SHP77 (cell line): Measurements from ENCODE around the gene GRIP1.
A peak's percentile ranks its signal among the peaks of the same experiment; 100 is the strongest.

Experiments
- DNase-seq, 2 experiments: peaks; one replicate each; lab custom pipeline; 2025; lab: John Stamatoyannopoulos, UW

Gene GRIP1, protein sequence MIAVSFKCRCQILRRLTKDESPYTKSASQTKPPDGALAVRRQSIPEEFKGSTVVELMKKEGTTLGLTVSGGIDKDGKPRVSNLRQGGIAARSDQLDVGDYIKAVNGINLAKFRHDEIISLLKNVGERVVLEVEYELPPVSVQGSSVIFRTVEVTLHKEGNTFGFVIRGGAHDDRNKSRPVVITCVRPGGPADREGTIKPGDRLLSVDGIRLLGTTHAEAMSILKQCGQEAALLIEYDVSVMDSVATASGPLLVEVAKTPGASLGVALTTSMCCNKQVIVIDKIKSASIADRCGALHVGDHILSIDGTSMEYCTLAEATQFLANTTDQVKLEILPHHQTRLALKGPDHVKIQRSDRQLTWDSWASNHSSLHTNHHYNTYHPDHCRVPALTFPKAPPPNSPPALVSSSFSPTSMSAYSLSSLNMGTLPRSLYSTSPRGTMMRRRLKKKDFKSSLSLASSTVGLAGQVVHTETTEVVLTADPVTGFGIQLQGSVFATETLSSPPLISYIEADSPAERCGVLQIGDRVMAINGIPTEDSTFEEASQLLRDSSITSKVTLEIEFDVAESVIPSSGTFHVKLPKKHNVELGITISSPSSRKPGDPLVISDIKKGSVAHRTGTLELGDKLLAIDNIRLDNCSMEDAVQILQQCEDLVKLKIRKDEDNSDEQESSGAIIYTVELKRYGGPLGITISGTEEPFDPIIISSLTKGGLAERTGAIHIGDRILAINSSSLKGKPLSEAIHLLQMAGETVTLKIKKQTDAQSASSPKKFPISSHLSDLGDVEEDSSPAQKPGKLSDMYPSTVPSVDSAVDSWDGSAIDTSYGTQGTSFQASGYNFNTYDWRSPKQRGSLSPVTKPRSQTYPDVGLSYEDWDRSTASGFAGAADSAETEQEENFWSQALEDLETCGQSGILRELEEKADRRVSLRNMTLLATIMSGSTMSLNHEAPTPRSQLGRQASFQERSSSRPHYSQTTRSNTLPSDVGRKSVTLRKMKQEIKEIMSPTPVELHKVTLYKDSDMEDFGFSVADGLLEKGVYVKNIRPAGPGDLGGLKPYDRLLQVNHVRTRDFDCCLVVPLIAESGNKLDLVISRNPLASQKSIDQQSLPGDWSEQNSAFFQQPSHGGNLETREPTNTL

DNA sequence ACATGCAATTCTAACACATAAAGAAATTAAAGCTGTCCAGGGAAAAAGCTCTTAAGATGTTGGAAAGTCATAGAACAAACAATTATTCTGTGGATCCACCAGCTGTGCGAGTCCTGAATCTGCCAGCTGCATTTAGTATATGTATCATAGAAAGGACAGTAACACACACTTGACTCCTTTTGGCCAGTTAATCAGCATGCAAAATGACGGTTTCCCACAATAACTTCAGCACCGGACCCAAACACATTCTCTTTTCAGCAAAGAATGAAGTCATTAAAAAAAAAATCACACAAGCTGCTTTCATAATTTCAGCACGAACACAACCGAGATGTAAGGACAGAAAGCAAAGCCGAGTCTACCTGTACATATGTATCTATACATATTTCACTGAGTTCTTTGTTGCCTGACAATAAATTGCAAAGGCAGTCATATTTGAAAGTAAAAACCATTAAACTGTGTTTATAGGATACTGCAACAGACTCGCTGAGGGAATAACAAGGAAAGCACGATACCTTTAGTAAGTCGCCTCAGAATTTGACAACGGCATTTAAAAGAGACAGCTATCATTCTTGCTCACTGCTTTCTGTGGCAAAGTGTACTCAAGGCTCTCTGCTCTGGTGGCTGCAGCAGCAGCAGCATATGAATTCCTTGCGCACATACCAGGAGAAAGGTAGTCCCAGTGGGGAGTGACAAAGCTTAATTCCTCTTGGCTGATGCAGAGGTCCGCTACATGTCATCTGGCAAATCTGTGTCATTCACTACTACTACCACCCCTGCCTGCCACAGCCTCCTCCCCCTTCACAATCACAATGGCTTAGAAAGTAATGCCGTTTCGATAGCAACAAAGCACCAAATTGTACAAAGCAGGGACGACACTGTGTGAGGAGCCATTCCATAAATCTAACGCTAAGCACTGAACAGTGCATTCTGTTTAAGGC lies at the start of gene GRIP1:
Gene GRIP1 (minus strand): TSS at position 739 of the 938 bp plus-strand sequence. CDS start 172 bp downstream, at position 567.
- peak in 1 of 2 experiments; percentile 6 for DNase-seq

DNA sequence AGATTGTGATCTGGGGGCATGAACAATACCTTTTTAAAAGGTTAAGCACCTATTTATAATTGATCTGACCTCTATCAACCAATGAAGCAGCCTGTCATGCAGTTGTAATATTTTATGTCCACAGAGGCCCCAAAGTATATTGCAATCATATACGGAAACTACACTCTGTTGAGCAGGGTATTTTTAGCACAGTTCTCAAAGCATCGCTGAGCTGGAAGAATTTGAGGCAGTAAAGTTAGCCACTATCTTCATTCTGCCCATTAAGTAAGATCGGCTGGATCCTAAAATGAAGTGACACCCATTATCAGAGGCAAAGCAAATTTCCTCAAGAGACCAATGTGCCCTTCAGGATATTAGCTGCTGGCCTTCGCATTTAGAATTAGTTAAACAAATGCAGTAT lies 47.7 kb upstream of the GRIP1 start:
- no peak for DNase-seq

DNA sequence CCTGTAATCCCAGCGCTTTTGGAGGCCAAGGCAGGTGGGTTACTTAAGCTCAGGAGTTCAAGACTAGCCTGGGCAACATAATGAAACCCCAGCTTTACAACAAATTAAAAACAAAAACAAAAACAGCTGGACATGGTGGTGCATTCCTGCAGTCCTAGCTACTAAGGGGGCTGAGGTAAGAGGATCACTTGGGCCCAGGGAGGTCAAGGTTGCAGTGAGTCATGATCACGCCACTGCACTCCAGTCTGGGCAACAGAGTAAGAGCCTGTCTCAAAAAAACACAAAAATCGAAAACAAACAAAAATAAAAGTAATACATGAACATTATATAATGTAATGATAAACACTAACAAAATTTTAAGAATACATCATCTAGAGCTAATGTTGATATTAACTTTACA lies 46.2 kb upstream of the GRIP1 start:
- DNase-seq, result no peak

DNA sequence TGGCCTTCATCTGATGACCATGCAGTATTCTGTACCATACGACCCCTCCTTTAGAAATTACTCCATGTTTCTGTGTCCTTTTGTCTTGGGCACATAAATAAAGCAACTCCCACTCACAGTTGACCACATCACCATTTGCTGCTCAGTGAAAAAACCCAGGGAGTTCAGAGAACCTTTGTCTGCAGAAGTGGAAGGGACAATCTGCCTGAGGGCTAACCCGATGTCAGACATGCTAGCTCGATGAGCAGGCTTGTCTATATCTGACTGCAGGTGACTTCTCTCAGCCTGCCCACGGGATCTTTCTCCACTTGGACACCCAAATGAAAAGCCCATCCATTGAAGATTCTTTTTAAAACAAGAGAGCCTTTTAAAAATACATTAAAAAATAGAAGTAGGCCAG lies 45.7 kb upstream of the GRIP1 start:
- DNase-seq, result no peak

DNA sequence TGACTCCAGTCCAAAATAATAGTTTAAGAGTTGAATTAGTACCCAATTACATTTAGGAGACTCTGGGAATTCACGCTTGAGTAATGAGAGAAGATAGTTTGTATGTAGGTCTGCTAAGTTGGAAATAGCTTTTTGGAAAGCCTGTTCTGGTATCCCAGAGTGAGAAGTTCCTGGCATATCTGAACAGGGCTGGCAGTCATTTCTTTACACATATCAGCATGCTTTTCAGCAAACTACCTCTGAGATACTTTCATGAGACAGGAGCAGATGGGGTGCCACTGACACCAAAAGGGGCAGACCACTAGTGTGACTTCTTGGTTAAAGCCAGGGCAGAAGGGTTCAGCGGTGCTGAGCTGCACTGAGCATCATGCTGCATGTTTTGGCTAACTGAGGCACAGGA lies 45.1 kb upstream of the GRIP1 start:
- no peak for DNase-seq

DNA sequence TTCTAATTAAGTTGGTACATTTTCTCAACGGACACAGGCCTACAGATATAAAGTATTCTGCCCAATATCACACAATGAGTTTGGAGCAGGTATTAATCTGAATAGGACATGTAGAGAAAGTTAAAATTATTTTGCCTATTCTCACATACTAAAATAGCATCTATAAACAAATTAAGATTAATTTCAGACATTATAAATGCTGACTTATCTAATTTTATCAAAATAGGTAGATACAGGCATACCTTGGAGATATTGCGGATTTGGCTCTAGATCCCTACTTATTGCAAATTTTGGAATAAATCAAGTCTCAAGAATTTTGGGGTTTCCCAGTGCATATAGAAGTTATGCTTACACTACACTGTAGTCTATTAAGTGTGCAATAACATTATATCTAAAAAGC lies 41.0 kb upstream of the GRIP1 start:
- no peak for DNase-seq

DNA sequence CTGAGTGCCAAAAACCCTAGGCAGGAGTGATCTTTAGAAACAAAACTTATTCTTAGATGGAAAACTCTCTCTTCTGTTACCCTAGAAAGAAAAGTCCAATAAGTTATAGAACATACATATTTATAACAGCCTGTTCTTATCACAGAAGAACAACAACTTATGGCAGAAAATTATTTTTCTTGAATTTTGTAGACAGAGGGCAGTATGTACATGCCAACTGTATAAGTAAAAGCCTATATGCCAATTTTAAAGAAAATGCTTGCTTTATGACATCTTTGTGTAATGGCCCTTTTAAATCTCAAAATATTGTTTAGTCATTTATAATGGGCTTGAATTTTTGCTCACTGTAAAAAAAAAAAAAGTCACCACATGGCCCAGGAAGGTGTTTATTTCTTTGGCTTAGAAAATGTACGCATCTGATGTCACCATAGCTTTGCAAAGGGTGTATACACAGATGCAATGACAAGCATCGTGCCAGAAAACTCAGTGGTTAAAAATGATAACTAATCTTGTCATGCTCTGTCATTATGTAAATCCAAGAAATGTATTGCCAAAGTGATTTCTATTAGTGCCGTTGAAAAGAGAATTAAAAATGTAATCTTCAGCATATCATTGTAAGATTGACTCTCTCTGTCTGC lies 38.3 kb upstream of the GRIP1 start:
- no peak for DNase-seq

DNA sequence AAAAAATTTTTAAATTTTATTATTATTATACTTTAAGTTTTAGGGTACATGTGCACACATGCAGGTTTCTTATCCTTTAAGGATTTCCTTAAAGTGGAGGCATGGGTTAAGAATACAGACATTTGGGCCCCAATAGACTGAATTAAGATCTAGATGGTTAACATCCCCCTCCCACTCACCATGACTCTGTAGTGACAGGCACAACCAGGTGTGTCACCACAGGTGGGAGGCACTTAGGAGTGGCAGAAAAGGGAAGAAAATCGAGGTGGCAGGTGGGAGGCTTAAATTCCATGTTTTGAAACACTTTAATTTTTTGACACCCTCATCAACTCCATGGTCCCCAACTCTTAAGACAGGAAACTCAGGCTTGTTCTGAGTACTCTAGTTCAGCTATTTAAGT lies 37.6 kb upstream of the GRIP1 start:
- no peak for DNase-seq

DNA sequence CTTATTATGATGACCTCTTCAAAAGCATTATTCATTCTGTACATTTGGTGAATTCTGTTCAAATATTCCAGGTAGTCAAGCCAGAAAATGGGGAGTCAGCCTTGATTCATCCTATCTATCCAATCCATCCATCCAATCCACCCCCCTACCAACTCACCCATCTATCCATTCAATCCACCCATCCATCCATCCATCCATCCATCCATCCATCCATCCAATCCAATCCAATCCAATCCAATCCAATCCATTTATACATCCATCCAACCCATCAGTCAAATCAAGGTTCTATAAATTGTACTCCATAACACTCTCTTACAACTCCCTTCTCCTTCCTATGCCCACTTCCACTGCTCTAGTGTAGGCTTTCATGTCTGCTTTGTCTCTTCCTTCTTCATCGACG lies 35.8 kb upstream of the GRIP1 start:
- DNase-seq, result no peak

DNA sequence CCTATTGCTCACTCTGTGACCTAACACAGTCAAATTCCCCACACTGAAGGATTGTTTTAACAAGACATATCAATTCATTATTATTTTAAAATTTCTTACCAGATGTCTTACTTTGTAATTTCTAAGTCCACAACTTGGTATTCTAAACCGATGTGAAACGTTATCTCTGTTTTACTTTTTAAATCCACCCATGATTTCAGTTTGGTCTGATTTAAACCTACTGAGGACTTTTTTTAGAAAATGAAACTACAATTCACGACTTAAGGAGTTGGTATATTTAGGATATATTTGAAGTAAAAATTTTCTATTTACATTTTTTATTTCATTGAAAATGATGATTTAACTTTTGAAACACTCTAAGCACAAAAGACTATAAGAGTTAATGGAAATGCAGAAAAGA lies 35.1 kb upstream of the GRIP1 start:
- DNase-seq, result no peak

DNA sequence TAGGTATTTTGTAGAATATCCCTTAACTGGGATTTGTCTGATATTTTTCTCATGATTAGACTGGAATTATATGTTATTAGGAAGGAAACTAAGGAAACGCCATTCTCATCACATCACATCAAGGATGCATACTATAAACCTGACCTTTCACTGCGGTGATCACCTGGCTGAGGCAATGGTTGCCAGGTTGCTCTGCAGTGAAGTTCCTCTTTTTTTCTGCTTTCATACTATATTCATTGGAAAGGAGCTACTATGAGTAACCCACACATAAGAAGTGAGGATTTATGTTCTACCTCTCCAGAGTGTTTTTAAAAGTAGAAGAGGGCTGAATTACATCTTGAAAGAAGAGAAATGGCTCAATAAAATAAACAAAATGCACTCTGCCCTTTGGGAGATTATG lies 31.0 kb upstream of the GRIP1 start:
- no peak for DNase-seq

DNA sequence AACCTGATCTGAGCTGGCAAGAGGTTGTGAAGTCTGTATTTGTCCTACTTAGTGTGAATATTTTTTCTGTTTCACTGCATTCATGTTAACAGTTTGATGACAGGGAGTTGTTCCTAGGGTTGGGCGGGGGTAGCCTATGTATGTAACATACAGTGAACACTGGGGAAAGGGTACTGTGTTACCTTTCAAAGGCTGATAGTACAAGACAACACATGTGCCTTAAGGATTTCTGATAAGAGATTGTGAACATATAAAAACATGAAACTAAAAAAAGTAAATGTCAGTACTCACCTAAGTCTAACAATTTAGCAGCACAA lies 30.5 kb upstream of the GRIP1 start:
- DNase-seq, result no peak

DNA sequence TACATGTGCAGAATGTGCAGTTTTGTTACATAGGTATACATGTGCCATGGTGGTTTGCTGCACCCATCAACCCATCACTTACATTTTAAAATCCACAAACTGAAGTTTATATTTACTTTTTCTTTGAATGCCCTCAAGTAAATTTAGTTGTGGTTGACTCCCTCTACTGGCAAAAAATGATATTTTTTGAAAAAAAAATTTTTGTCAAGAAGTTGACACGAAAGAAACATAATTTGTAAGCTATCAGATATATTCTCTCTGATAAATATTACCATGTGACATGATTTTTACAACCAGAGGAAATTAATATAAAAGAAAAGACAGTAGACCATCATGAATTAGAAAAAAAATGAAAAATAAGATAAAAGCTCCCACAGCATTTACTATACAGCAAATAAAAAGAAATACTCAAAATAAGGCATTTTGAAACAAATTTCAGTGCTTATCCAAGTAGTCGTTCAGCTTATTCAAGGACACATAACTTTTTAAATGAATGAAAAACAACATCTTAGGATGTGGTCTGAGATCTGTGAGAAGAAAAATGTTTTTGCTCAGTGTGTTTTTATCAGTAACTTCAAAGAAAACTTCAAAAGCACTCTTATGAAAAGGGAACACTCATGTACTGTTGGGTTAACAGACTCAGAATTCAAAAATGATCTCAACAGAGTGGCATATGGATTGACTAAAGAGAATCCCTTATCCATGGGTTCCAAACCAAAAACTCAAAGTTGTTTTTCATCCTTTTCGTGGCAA lies 30.0 kb upstream of the GRIP1 start:
- DNase-seq, result peak; percentile 1 to 2

DNA sequence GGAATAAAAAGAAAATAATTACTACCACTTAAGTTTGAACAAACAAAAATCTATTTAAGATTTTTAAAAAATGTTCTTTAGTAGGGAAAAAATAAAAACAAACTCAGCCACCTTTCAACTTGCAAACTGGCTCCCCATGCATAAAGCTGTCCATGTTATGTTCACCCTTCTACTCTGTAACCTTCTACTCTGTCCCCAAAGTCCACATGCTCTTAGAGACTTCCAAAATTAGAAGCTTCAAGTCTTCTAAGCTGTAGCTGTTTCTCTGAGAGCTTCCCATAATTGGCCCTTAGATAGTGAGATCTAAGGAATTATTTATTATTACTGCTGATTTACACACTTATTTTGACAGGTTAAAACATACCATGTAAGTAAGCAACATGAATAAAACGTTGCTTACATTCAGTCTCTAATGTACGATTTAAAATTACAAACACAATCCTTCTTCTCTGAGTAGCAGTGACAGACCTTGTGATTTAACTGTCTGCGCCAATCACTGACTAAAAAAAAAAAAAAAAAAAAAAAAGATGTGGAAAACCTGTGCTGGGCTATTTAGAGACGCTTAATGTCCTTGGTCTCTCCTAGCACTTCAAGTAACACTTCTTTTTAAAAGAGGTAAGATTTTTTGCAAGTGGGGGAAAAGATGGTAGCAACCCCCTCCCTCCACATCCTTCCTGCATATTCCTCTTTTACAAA lies 28.3 kb upstream of the GRIP1 start:
- no peak for DNase-seq

DNA sequence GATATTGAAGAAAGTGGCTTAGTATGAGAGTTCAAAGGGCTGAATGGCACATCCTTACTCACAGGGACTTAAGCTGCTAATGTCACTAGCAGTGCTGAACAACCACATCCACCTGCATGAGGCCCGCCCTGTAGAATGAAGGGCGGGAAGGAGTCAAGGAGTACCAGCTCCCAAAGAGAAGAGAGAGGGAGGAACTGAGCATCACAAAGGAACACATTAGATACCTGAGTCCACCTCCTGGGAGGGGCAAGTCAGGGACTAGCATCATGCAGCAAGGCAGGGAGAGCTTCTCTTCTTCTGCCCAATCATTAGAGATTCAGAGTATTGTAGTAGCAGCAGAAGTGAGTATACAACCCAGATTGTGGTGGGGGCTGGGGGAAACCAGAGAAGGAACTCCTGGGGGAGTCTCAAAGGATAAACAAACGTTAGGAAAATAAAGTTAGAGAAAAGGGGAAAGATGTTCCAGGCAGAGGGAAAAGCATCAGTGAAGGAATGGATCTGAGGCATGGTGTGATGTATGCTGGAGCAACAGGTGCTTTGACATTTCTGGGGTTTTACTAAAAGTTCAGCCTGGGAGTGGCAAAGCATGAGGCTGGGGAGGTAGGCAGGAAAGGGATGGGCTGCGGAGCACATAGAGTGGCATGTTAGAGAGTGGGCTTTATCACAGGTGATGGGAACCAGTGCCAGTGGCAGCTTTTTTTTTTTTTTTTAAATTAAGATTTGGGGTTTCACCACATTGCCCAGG lies 21.0 kb upstream of the GRIP1 start:
- no peak for DNase-seq

DNA sequence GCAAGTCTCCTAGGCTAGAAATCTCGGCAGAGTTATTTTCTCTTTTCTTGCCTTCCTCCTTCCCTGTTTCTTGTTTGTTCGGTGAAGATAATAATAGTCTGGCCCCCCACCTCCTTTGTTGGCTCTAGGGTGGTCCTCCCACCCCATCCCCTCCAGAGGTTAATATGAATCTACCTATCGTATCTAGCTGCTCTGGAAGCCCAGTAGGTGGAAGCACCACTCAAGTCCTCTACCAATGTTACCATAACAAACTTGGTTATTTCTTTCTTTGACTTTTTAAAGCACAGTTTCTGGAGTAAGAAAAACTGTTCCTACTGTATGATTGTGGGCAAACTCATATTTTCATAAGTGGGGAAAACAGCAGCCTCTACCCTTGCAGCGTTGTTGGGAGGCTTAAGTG lies 19.7 kb upstream of the GRIP1 start:
- DNase-seq, result no peak

DNA sequence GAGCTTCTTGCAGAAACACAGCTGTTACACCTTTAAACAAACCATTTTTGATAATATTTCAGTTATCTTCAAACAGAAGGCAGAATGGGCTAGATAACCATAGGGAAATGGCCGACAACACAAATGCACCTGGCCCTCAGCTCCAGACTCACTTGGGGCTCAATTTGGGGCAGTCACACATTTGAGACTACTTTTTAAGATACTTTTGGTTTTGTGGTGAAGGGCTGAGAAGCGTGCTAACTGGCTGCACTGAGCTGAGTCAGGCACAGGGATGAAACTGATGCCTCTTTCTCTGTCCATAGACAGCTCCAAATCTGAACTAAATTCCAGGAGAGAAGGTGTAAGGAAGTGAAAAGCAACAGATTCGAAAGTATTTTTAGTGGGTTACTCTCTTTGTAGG lies 18.5 kb upstream of the GRIP1 start:
- DNase-seq, result no peak

DNA sequence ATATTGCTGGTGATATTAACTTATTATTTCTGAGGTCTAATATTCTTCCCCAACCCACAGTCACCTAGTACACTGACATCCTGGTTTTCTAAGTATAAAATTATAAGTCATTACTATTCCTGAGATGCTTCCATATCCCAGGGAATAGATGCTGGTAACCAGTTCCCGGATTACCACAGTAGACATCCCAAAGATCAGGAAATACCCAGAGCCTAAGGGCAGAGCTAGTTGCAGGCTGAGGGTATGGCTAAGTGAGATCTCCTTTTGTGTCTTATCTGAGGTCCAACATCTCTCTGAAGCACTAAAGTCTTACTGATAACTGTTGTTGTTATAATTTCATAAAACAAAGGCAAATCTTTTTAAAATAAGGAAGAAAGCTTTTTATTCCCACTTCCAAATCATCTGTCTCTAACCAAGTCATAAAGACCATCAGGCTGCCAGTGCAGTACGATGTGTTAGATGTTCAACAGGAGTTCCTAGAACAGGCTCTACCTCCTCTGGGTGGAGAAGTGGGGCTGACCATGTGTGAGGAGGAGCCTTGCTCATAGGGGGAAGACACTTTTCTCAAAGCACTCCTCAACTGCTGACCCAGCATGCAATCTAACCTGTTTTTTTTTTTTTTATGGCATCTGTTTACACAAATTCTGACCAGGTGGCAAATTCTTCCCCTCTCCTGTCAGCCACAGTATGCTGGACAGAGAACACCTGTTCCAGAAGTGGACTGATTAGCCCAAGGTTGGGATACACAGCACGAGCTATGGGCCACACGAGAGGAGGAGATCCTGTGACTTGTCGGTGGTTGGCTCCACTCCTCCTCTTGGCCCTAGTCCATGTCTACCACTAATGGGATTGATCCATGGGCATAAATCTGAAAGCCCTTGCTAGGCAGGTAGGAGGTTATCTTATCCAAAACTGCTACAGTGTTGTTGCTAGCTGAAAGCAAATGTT lies 16.1 kb upstream of the GRIP1 start:
- peak; percentile 2 to 3 for DNase-seq
